ENCODE measurements around the gene ZCCHC13.
"Not testable (repeated sequence)": the region's sequence is repeated elsewhere in the genome, so short reads cannot be mapped to it uniquely, and the experiment has no call there.

The ZCCHC13 gene

DNA sequence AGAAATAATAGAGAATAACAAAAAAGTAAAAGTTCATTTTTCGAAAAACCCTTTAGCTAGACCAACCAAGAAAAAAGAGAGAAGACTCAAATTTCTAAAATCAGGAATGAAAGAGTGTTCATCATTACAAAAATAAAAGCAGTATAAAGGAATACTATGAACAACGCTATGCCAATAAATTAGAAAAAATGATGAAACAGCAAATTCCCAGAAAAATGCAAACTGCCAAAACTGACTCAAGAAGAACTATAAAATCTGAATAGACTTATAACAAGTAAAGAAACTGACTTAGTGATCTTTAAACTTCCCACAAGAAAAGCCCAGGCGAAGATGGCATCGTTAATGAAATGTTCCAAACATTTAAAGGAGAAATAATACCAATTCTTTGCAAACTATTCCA lies 3.1 kb upstream of the ZCCHC13 start:
- H2AFZ ChIP-seq (ENCODE audit: low read length), result no peak overlapping the region
- no peaks in the 10 kb centered on the region for H3K27me3 ChIP-seq (ENCODE audit: insufficient read depth, low read length, poor library complexity, severe bottlenecking)
- no peak for TF ChIP-seq EZH2phosphoT487 (IDR thresholded peaks at IDR 0.05; ENCODE audit: borderline replicate concordance)
- TF ChIP-seq, protein P1, sequence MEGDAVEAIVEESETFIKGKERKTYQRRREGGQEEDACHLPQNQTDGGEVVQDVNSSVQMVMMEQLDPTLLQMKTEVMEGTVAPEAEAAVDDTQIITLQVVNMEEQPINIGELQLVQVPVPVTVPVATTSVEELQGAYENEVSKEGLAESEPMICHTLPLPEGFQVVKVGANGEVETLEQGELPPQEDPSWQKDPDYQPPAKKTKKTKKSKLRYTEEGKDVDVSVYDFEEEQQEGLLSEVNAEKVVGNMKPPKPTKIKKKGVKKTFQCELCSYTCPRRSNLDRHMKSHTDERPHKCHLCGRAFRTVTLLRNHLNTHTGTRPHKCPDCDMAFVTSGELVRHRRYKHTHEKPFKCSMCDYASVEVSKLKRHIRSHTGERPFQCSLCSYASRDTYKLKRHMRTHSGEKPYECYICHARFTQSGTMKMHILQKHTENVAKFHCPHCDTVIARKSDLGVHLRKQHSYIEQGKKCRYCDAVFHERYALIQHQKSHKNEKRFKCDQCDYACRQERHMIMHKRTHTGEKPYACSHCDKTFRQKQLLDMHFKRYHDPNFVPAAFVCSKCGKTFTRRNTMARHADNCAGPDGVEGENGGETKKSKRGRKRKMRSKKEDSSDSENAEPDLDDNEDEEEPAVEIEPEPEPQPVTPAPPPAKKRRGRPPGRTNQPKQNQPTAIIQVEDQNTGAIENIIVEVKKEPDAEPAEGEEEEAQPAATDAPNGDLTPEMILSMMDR (conservative IDR thresholded peaks at IDR 0.05; ENCODE audit: low read length), result no peak
- H3K4me1 ChIP-seq (ENCODE audit: insufficient read depth, low read length, poor library complexity, severe bottlenecking), result no peaks in the 10 kb centered on the region
- no peak overlapping the region for H3K9ac ChIP-seq (ENCODE audit: low read depth, low read length, poor library complexity, severe bottlenecking)
- no peaks in the 10 kb centered on the region for H3K9me2 ChIP-seq (replicated peaks; ENCODE audit: low read depth, low read length)
- no peaks in the 10 kb centered on the region for H3K36me3 ChIP-seq (ENCODE audit: insufficient read depth, low read length)
- no peaks in the 10 kb centered on the region for H3K9me3 ChIP-seq (ENCODE audit: insufficient read depth, low read depth, low read length)
- H4K20me1 ChIP-seq (ENCODE audit: insufficient read depth, low read length, poor library complexity, severe bottlenecking), result no peaks in the 10 kb centered on the region
- H3K4me3 ChIP-seq (ENCODE audit: low read length, poor library complexity, severe bottlenecking), result no peak overlapping the region
- H3K4me2 ChIP-seq (ENCODE audit: low read depth, low read length, poor library complexity, severe bottlenecking), result no peak overlapping the region
- H3F3A ChIP-seq (ENCODE audit: low read depth), result no peaks in the 10 kb centered on the region
- no peaks in the 10 kb centered on the region for H3K79me2 ChIP-seq (ENCODE audit: insufficient read depth, low read length)

DNA sequence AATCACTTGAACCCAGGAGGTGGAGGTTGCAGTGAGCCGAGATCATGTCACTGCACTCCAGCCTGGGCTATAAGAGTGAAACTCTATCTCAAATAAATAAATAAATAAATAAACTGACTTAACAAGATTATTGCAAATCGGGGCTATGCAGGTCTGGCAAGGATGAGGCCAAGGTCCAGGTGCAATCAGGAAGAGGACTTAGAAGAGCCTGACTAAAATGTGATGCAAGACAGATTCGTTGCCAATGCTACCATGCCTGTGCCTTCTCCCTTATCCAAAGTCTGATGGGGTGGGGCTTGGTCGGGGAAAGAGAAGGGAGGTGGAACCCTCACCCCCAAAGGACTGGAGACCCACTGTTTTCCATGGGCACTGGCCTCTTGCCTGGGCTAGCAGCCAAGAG lies 14.7 kb downstream of the ZCCHC13 start:
- H3K79me2 ChIP-seq (ENCODE audit: insufficient read depth, low read length), result no peaks in the 10 kb centered on the region
- no peak overlapping the region for H3K9ac ChIP-seq (ENCODE audit: low read depth, low read length, poor library complexity, severe bottlenecking)
- no peak overlapping the region for H3K4me2 ChIP-seq (ENCODE audit: low read depth, low read length, poor library complexity, severe bottlenecking)
- H4K20me1 ChIP-seq (ENCODE audit: insufficient read depth, low read length, poor library complexity, severe bottlenecking), result no peaks in the 10 kb centered on the region
- no peak overlapping the region for H2AFZ ChIP-seq (ENCODE audit: low read length)
- no peaks in the 10 kb centered on the region for H3K27me3 ChIP-seq (ENCODE audit: insufficient read depth, low read length, poor library complexity, severe bottlenecking)
- no peaks in the 10 kb centered on the region for H3F3A ChIP-seq (ENCODE audit: low read depth)
- no peaks in the 10 kb centered on the region for H3K9me3 ChIP-seq (ENCODE audit: insufficient read depth, low read depth, low read length)
- H3K4me3 ChIP-seq (ENCODE audit: low read length, poor library complexity, severe bottlenecking), result no peak overlapping the region
- TF ChIP-seq, protein P1 (conservative IDR thresholded peaks at IDR 0.05; ENCODE audit: low read length), result no peak
- TF ChIP-seq EZH2phosphoT487 (IDR thresholded peaks at IDR 0.05; ENCODE audit: borderline replicate concordance), result no peak
- no peaks in the 10 kb centered on the region for H3K9me2 ChIP-seq (replicated peaks; ENCODE audit: low read depth, low read length)
- H3K4me1 ChIP-seq (ENCODE audit: insufficient read depth, low read length, poor library complexity, severe bottlenecking), result no peaks in the 10 kb centered on the region
- no peaks in the 10 kb centered on the region for H3K36me3 ChIP-seq (ENCODE audit: insufficient read depth, low read length)

DNA sequence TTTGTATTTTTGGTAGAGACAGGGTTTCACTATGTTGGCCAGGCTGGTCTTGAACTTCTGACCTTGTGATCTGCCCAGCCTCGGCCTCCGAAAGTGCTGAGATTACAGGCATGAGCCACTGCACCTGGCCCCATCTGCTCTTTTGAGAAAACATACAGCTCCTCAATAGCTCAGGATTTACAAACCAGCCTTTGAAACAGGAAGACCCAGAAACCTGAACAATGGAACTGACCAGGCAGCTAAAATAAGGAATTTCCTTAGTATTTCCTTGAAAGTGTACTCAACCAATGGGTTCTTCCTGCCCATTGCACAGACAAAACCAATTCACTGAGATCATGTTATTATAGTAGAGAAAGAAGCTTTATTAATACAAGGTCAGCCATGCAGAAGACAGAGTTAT lies 15.3 kb downstream of the ZCCHC13 start:
- not testable (repeated sequence) for H3F3A ChIP-seq (ENCODE audit: low read depth); H3K4me1 ChIP-seq (ENCODE audit: insufficient read depth, low read length, poor library complexity, severe bottlenecking); H3K27me3 ChIP-seq (ENCODE audit: insufficient read depth, low read length, poor library complexity, severe bottlenecking); H3K9me2 ChIP-seq (replicated peaks; ENCODE audit: low read depth, low read length); H3K9ac ChIP-seq (ENCODE audit: low read depth, low read length, poor library complexity, severe bottlenecking); H2AFZ ChIP-seq (ENCODE audit: low read length); H3K36me3 ChIP-seq (ENCODE audit: insufficient read depth, low read length); H3K4me3 ChIP-seq (ENCODE audit: low read length, poor library complexity, severe bottlenecking); H4K20me1 ChIP-seq (ENCODE audit: insufficient read depth, low read length, poor library complexity, severe bottlenecking); H3K4me2 ChIP-seq (ENCODE audit: low read depth, low read length, poor library complexity, severe bottlenecking); H3K9me3 ChIP-seq (ENCODE audit: insufficient read depth, low read depth, low read length); H3K79me2 ChIP-seq (ENCODE audit: insufficient read depth, low read length)

DNA sequence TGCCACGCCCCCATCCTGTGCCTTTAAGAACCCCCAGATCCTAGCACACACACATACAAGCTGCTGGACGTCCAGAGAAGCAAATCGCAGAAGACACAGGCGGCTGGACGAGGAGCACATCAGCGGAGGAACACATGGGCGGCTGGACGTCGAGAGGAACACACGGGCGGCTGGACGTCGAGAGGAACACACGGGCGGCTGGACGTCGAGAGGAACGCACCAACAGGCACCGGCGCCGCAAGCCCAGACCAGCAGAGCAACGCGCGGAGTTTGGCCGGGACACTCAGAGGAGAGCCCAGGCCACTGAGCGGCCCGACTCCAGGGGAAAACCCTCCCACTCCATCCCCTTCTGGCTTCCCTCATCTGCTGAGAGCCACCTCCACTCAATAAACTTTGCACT lies 17.2 kb downstream of the ZCCHC13 start:
- Histone ChIP-seq H3K79me2 (ENCODE audit: insufficient read depth, low read length) (no peaks in the 10 kb centered on the region), H2AFZ (ENCODE audit: low read length) (no peak overlapping the region), H3K4me3 (ENCODE audit: low read length, poor library complexity, severe bottlenecking) (no peak overlapping the region), H3K36me3 (ENCODE audit: insufficient read depth, low read length) (no peaks in the 10 kb centered on the region), H3K9ac (ENCODE audit: low read depth, low read length, poor library complexity, severe bottlenecking) (no peak overlapping the region), H4K20me1 (ENCODE audit: insufficient read depth, low read length, poor library complexity, severe bottlenecking) (no peaks in the 10 kb centered on the region), H3K9me2 (replicated peaks; ENCODE audit: low read depth, low read length) (no peaks in the 10 kb centered on the region), H3K9me3 (ENCODE audit: insufficient read depth, low read depth, low read length) (no peaks in the 10 kb centered on the region), H3K4me1 (ENCODE audit: insufficient read depth, low read length, poor library complexity, severe bottlenecking) (no peaks in the 10 kb centered on the region), H3K4me2 (ENCODE audit: low read depth, low read length, poor library complexity, severe bottlenecking) (no peak overlapping the region), H3K27me3 (ENCODE audit: insufficient read depth, low read length, poor library complexity, severe bottlenecking) (no peaks in the 10 kb centered on the region), H3F3A (ENCODE audit: low read depth) (no peaks in the 10 kb centered on the region)
- TF ChIP-seq, protein P1 (conservative IDR thresholded peaks at IDR 0.05; ENCODE audit: low read length), result no peak
- TF ChIP-seq EZH2phosphoT487 (IDR thresholded peaks at IDR 0.05; ENCODE audit: borderline replicate concordance), result no peak

All from Loucy (cell line).